MM.1S (cell line): Measurements from ENCODE around the gene LCE1C.

Source experiments
- CTCF ChIP-seq: fragments of 300-600 bp; sonication (generic); IDR thresholded peaks from 2 replicates; pipeline ENCODE4 v1.5.1; 2016; ENCODE audit warnings: antibody characterized with exemption, low read length, mixed read lengths
- EZH2 ChIP-seq: fragments of 300-600 bp; sonication (generic); optimal IDR thresholded peaks from 2 replicates; pipeline ENCODE3; 2017; ENCODE audit warnings: low read depth, mild to moderate bottlenecking, antibody characterized with exemption, low read length, mixed read lengths

- TF ChIP-seq CTCF (no peak), EZH2 (no peak)
Measured at GRCh38 chr1:152796421-152796820, 10.0 kb downstream of the LCE1C start, which contains the start of gene LCE1D.
